NCI-H82 (cell line): ENCODE results near the gene AP2A1.

Experiments used
- DNase-seq: peaks from one replicate; lab custom pipeline; 2025; lab: John Stamatoyannopoulos, UW

The AP2A1 gene

GRCh38 chr19:49855676-49856573, 89.1 kb downstream of the AP2A1 start:
- no peak for DNase-seq

- no peak for DNase-seq
Observed at GRCh38 chr19:49856574-49857021, 89.8 kb downstream of the AP2A1 start.
